PC-3 (cell line): ENCODE results near the gene DENND5B. TPM values are rescaled to one million over a fixed set of nuclear protein-coding genes. Genes with fewer than 3 reads are reported as not detected.
"Not testable (repeated sequence)": the region's sequence is repeated elsewhere in the genome, so short reads cannot be mapped to it uniquely, and the experiment has no call there.

Experiments used
- ATAC-seq: fragments of 200-7000 bp; cut with Tn5 transposase; 2 replicates; pipeline ENCODE4 v1.9.1; 2020; ENCODE audit warnings: mild to moderate bottlenecking, moderate library complexity
- BruUV-seq: library from RNA; stranded (reverse); fragments of 400-500 nt; replicated peaks from 2 replicates; lab custom pipeline; 2021; lab: Mats Ljungman, UMichigan
- CTCF ChIA-PET: fragments of 300-600 bp; sonication (Branson Sonifier 250); formaldehyde crosslinking; loops from one replicate; lab custom pipeline; 2022; ENCODE audit warnings: antibody characterized with exemption; lab: Charles Lee
- POLR2A ChIA-PET: fragments of 300-600 bp; sonication (Branson Sonifier 250); formaldehyde crosslinking; loops from one replicate; lab custom pipeline; 2022; ENCODE audit warnings: antibody characterized with exemption; ENCODE audit not compliant: unreplicated experiment; lab: Charles Lee
- DNase-seq: peaks from one replicate; pipeline ENCODE4 v3.0.0-alpha.2; 2015
- H2AFZ ChIP-seq: fragments of 300-600 bp; sonication (generic); 2 replicates; pipeline ENCODE4 v1.6.0; 2016; ENCODE audit warnings: antibody characterized with exemption, low read length
- H3F3A ChIP-seq: fragments of 300-600 bp; sonication (generic); one replicate; pipeline ENCODE4 v1.6.0; 2017; ENCODE audit warnings: antibody characterized with exemption, low read length, control low read depth, mild to moderate bottlenecking; ENCODE audit not compliant: unreplicated experiment
- H3K27ac ChIP-seq: fragments of 300-600 bp; sonication (generic); 2 replicates; pipeline ENCODE4 v1.5.1; 2016; ENCODE audit warnings: mild to moderate bottlenecking, low read length
- H3K27me3 ChIP-seq: fragments of 300-600 bp; sonication (generic); 2 replicates; pipeline ENCODE4 v1.6.1; 2016; ENCODE audit warnings: low read length, mixed read lengths
- H3K36me3 ChIP-seq: fragments of 300-600 bp; sonication (generic); 2 replicates; pipeline ENCODE4 v1.6.1; 2016; ENCODE audit warnings: low read depth, mixed run types, low read length, mixed read lengths
- H3K4me1 ChIP-seq: fragments of 300-600 bp; sonication (generic); 2 replicates; pipeline ENCODE4 v1.5.1; 2016; ENCODE audit warnings: low read length; ENCODE audit not compliant: insufficient read depth
- H3K4me2 ChIP-seq: fragments of 300-600 bp; sonication (generic); 2 replicates; pipeline ENCODE4 v1.6.0; 2016; ENCODE audit warnings: low read length
- H3K4me3 ChIP-seq: fragments of 300-600 bp; sonication (generic); 2 replicates; pipeline ENCODE4 v1.5.1; 2016; ENCODE audit warnings: mild to moderate bottlenecking, low read length, mixed read lengths
- H3K79me2 ChIP-seq: fragments of 300-600 bp; sonication (generic); 2 replicates; pipeline ENCODE4 v1.6.1; 2017; ENCODE audit warnings: low read length, mixed read lengths
- H3K9ac ChIP-seq: fragments of 300-600 bp; sonication (generic); 2 replicates; pipeline ENCODE4 v1.6.0; 2016; ENCODE audit warnings: mild to moderate bottlenecking, low read length
- H3K9me2 ChIP-seq: fragments of 300-600 bp; sonication (generic); replicated peaks from 2 replicates; pipeline ENCODE4 v1.6.1; 2016; ENCODE audit warnings: mixed run types, low read length, mixed read lengths
- H3K9me3 ChIP-seq: fragments of 300-600 bp; sonication (generic); 2 replicates; pipeline ENCODE4 v1.6.1; 2016; ENCODE audit warnings: low read length, mixed read lengths
- H4K20me1 ChIP-seq: fragments of 300-600 bp; sonication (generic); 2 replicates; pipeline ENCODE4 v1.6.1; 2016; ENCODE audit warnings: low read length, mixed read lengths
- CTCF ChIP-seq: fragments of 300-600 bp; sonication (generic); conservative IDR thresholded peaks from 2 replicates; pipeline ENCODE4 v1.5.1; 2017; ENCODE audit warnings: antibody characterized with exemption, low read depth, mild to moderate bottlenecking, low read length
- EZH2 ChIP-seq: fragments of 300-600 bp; sonication (generic); IDR thresholded peaks from one replicate; pipeline ENCODE4 v1.6.1; 2017; ENCODE audit warnings: antibody characterized with exemption, mild to moderate bottlenecking, low read length; ENCODE audit not compliant: unreplicated experiment
- EZH2phosphoT487 ChIP-seq: fragments of 300-600 bp; sonication (generic); IDR thresholded peaks from 2 replicates; pipeline ENCODE4 v1.6.1; 2018; ENCODE audit warnings: mild to moderate bottlenecking, antibody characterized with exemption, low read length, borderline replicate concordance
- intact Hi-C: fragments of 100-400 bp; cut with micrococcal nuclease; formaldehyde crosslinking; loops from 2 replicates; pipeline ENCODE4 v1.9.0; 2023
- total RNA-seq: library from RNA; depleted of rRNA; stranded (reverse); fragments of >200 nt; gene quantifications from 2 replicates; pipeline ENCODE4 v1.2.3, GENCODE V29; 2014

The DENND5B gene
- total RNA-seq, 1 experiment from 2014 or later: 4.2 TPM

- H3K4me3 ChIP-seq, H3K4me2 ChIP-seq, H3K79me2 ChIP-seq, H3K9ac ChIP-seq, H3K9me3 ChIP-seq, H3K27me3 ChIP-seq, H4K20me1 ChIP-seq, POLR2A ChIA-PET, H2AFZ ChIP-seq, H3K27ac ChIP-seq, H3F3A ChIP-seq, H3K36me3 ChIP-seq, BruUV-seq, H3K9me2 ChIP-seq, H3K4me1 ChIP-seq: not testable (repeated sequence)
- CTCF ChIA-PET: interaction anchor here (0.5 to 0.8 kb wide), 11 partner anchors 74 to 556 kb away, joined by 3 to 9 read pairs (median 3); partner anchors contain the start of gene RESF1
- intact Hi-C loops: loop anchor here (1.0 kb wide), 1 partner anchor 233 kb away; no protein-coding TSS in a partner anchor
- peak; percentile 96 for ATAC-seq
- DNase-seq: peak; percentile 86
- TF ChIP-seq CTCF: peak; percentile 80
Observed at GRCh38 chr12:31403099-31403607, 187.8 kb downstream of the DENND5B start.

GRCh38 chr12:31393004-31393550, 197.9 kb downstream of the DENND5B start:
- TF ChIP-seq CTCF (no peak), EZH2phosphoT487 (no peak), EZH2 (no peak)
- ChIA-PET POLR2A (no interaction called here), CTCF (no interaction called here)
- Histone ChIP-seq H3F3A (no peaks in the 10 kb centered on the region), H3K27ac (no peak overlapping the region), H4K20me1 (no peaks in the 10 kb centered on the region), H3K36me3 (no peaks in the 10 kb centered on the region), H3K9ac (no peak overlapping the region), H3K9me3 (no peaks in the 10 kb centered on the region), H3K4me1 (no peaks in the 10 kb centered on the region), H3K27me3 (no peaks in the 10 kb centered on the region), H3K79me2 (no peaks in the 10 kb centered on the region), H3K4me2 (no peak overlapping the region), H2AFZ (no peak overlapping the region), H3K4me3 (no peak overlapping the region), H3K9me2 (no peaks in the 10 kb centered on the region)
- intact Hi-C loops: no loop called here
- BruUV-seq: no TSS peak
- no peak for DNase-seq
- no peak for ATAC-seq

- no peak for TF ChIP-seq CTCF
- TF ChIP-seq EZH2phosphoT487: no peak
Observed at GRCh38 chr12:31390991-31391390, 199.9 kb downstream of the DENND5B start.

More at GRCh38 chr12:31390991-31391390, 199.9 kb downstream of the DENND5B start:
- no peaks in the 10 kb centered on the region for H3K27me3 ChIP-seq
- H3K79me2 ChIP-seq: no peaks in the 10 kb centered on the region
- no peak overlapping the region for H3K9ac ChIP-seq
- H3K4me1 ChIP-seq: no peaks in the 10 kb centered on the region
- no peaks in the 10 kb centered on the region for H4K20me1 ChIP-seq
- DNase-seq: no peak
- no peaks in the 10 kb centered on the region for H3F3A ChIP-seq
- no peaks in the 10 kb centered on the region for H3K36me3 ChIP-seq
- H3K4me2 ChIP-seq: no peak overlapping the region
- H3K27ac ChIP-seq: no peak overlapping the region
- intact Hi-C loops: no loop called here
- CTCF ChIA-PET: no interaction called here
- no peak for ATAC-seq
- BruUV-seq: no TSS peak
- H3K9me2 ChIP-seq: no peaks in the 10 kb centered on the region
- no peaks in the 10 kb centered on the region for H3K9me3 ChIP-seq
- POLR2A ChIA-PET: no interaction called here
- H2AFZ ChIP-seq: no peak overlapping the region
- H3K4me3 ChIP-seq: no peak overlapping the region
